ENCODE measurements around the gene KLHL24. TPM values are rescaled to one million over a fixed set of nuclear protein-coding genes. Genes with fewer than 3 reads are reported as not detected.

KLHL24 gene
- total RNA-seq, 2 donors from 2014 or later = 33.3 to 35.5 TPM

Other genes starting within 250 kb of the KLHL24 start
- 1 to 10 TPM in 1 of 2 donors, under 1 TPM in 1; 0.38 to 1.3 TPM for gene MCF2L2, start 207.0 kb upstream of the KLHL24 start, total RNA-seq
- gene KLHL6, start 79.9 kb upstream of the KLHL24 start, total RNA-seq = 1 to 10 TPM; 2.0 to 3.0 TPM
- 10 to 100 TPM; 20.8 to 23.6 TPM for gene YEATS2, start 62.2 kb downstream of the KLHL24 start, total RNA-seq
- 1 to 10 TPM in 1 of 2 donors, not detected in 1; 1.4 TPM for gene MAP6D1, start 190.0 kb downstream of the KLHL24 start, total RNA-seq
- gene PARL, start 249.3 kb downstream of the KLHL24 start, total RNA-seq = 10 to 100 TPM; 57.8 to 60.7 TPM

Measured in posterior vena cava (tissue), 2 donors.